GM23338 (cell line): ENCODE results near the gene FRY. TPM values are rescaled to one million over a fixed set of nuclear protein-coding genes. Genes with fewer than 3 reads are reported as not detected.

ENCODE experiments used
- ATAC-seq: fragments of 200-7000 bp; cut with Tn5 transposase; 3 replicates; pipeline ENCODE4 v1.9.1; 2020
- DNase-seq: peaks from one replicate; pipeline ENCODE4 v3.0.0-alpha.2; 2015; ENCODE audit warnings: low spot score
- H2AFZ ChIP-seq: fragments of 200-600 bp; sonication (generic); 2 replicates; pipeline ENCODE4 v1.8.0; 2016; ENCODE audit warnings: antibody characterized with exemption, mild to moderate bottlenecking, moderate library complexity
- H3F3A ChIP-seq: fragments of 200-600 bp; sonication (generic); replicated peaks from 2 replicates; pipeline ENCODE4 v1.8.0; 2017; ENCODE audit warnings: antibody characterized with exemption, mixed run types, low read depth
- H3K27ac ChIP-seq: fragments of 200-600 bp; sonication (generic); 2 replicates; pipeline ENCODE4 v1.6.1; 2016; ENCODE audit warnings: low read depth
- H3K27me3 ChIP-seq: fragments of 200-600 bp; sonication (generic); 2 replicates; pipeline ENCODE4 v1.8.0; 2016; ENCODE audit warnings: mild to moderate bottlenecking, mixed run types, moderate library complexity; ENCODE audit not compliant: insufficient read depth
- H3K36me3 ChIP-seq: fragments of 200-600 bp; sonication (generic); 2 replicates; pipeline ENCODE4 v1.8.0; 2016; ENCODE audit warnings: mild to moderate bottlenecking; ENCODE audit not compliant: insufficient read depth
- H3K4me1 ChIP-seq: fragments of 200-600 bp; sonication (generic); 2 replicates; pipeline ENCODE4 v1.8.0; 2016; ENCODE audit warnings: mild to moderate bottlenecking, moderate library complexity; ENCODE audit not compliant: insufficient read depth
- H3K4me2 ChIP-seq: fragments of 200-600 bp; sonication (generic); 2 replicates; pipeline ENCODE4 v1.7.1; 2017; ENCODE audit warnings: mixed run types
- H3K4me3 ChIP-seq: fragments of 200-600 bp; sonication (generic); 2 replicates; pipeline ENCODE4 v1.6.1; 2016; ENCODE audit warnings: mixed run types
- H3K79me2 ChIP-seq: fragments of 200-600 bp; sonication (generic); replicated peaks from 2 replicates; pipeline ENCODE4 v1.8.0; 2017; ENCODE audit warnings: mild to moderate bottlenecking; ENCODE audit not compliant: insufficient read depth
- H3K9me2 ChIP-seq: fragments of 200-600 bp; sonication (generic); 2 replicates; pipeline ENCODE4 v1.8.0; 2017; ENCODE audit not compliant: insufficient read depth
- H4K20me1 ChIP-seq: fragments of 200-600 bp; sonication (generic); replicated peaks from 2 replicates; pipeline ENCODE4 v1.8.0; 2017; ENCODE audit warnings: mild to moderate bottlenecking; ENCODE audit not compliant: insufficient read depth
- H3K27ac Mint-ChIP-seq: 2 replicates; pipeline ENCODE4 v1.8.0; 2020; ENCODE audit warnings: inconsistent platforms, mild to moderate bottlenecking, moderate library complexity, mixed read lengths
- H3K27me3 Mint-ChIP-seq: 3 replicates; pipeline ENCODE4 v1.8.0; 2022; ENCODE audit warnings: low read depth, mild to moderate bottlenecking, moderate library complexity, mixed read lengths, inconsistent platforms; ENCODE audit not compliant: insufficient read depth, poor library complexity
- H3K36me3 Mint-ChIP-seq: 3 replicates; pipeline ENCODE4 v1.8.0; 2021; ENCODE audit warnings: low read depth, mild to moderate bottlenecking, inconsistent platforms, moderate library complexity, mixed read lengths
- H3K4me1 Mint-ChIP-seq: 3 replicates; pipeline ENCODE4 v1.8.0; 2020; ENCODE audit warnings: mild to moderate bottlenecking, inconsistent platforms, mixed read lengths
- H3K4me3 Mint-ChIP-seq: 3 replicates; pipeline ENCODE4 v1.8.0; 2021; ENCODE audit warnings: moderate library complexity, mild to moderate bottlenecking, inconsistent platforms, mixed read lengths
- H3K9me3 Mint-ChIP-seq: 3 replicates; pipeline ENCODE4 v1.8.0; 2020; ENCODE audit warnings: moderate library complexity, mild to moderate bottlenecking, inconsistent platforms, mixed read lengths
- CREB1 ChIP-seq: fragments of 250-450 bp; sonication (Bioruptor Pico); IDR thresholded peaks from 2 replicates; pipeline ENCODE4 v1.5.0; 2020; ENCODE audit warnings: low read depth, mild to moderate bottlenecking, moderate library complexity
- CTCF ChIP-seq, 2 experiments: fragments of 200-600 bp in 1 of 2; sonication (generic) in 1 of 2; conservative IDR thresholded peaks; 2 replicates each; pipeline versions ENCODE4 v1.5.1 to v1.6.1; 2016 to 2017; ENCODE audit warnings: antibody characterized with exemption in 2 of 2, low read depth in 2 of 2, mild to moderate bottlenecking in 2 of 2, moderate library complexity in 1 of 2
- ETS1 ChIP-seq: IDR thresholded peaks from 2 replicates; pipeline ENCODE4 v1.6.1; 2016; ENCODE audit warnings: antibody characterized with exemption
- EZH2 ChIP-seq: fragments of 200-600 bp; sonication (generic); IDR thresholded peaks from one replicate; pipeline ENCODE4 v1.8.0; 2017; ENCODE audit warnings: antibody characterized with exemption, mild to moderate bottlenecking, low read depth; ENCODE audit not compliant: unreplicated experiment
- EZH2phosphoT487 ChIP-seq: fragments of 200-600 bp; sonication (generic); IDR thresholded peaks from one replicate; pipeline ENCODE4 v1.8.1; 2018; ENCODE audit warnings: antibody characterized with exemption; ENCODE audit not compliant: unreplicated experiment
- JUNB ChIP-seq: IDR thresholded peaks from one replicate; pipeline ENCODE4 v1.6.1; 2016; ENCODE audit warnings: antibody characterized with exemption; ENCODE audit not compliant: unreplicated experiment
- NANOG ChIP-seq: IDR thresholded peaks from 2 replicates; pipeline ENCODE4 v1.6.1; 2016; ENCODE audit warnings: antibody characterized with exemption, borderline replicate concordance
- POLR2AphosphoS5 ChIP-seq: IDR thresholded peaks from 2 replicates; pipeline ENCODE4 v1.6.1; 2016; ENCODE audit warnings: antibody characterized with exemption, low read depth
- REST ChIP-seq: IDR thresholded peaks from one replicate; pipeline ENCODE4 v1.6.1; 2018; ENCODE audit warnings: antibody characterized with exemption; ENCODE audit not compliant: unreplicated experiment
- STAT1 ChIP-seq: IDR thresholded peaks from one replicate; pipeline ENCODE4 v1.6.1; 2016; ENCODE audit warnings: antibody characterized with exemption; ENCODE audit not compliant: unreplicated experiment
- ZNF114 ChIP-seq: fragments of 250-450 bp; sonication (Bioruptor Pico); IDR thresholded peaks from 2 replicates; pipeline ENCODE4 v1.5.0; 2020; ENCODE audit warnings: mild to moderate bottlenecking, moderate library complexity
- ZNF331 ChIP-seq: fragments of 250-450 bp; sonication (Bioruptor Pico); IDR thresholded peaks from 2 replicates; pipeline ENCODE4 v1.5.0; 2020; ENCODE audit warnings: low read depth, mild to moderate bottlenecking, moderate library complexity
- ZNF462 ChIP-seq: fragments of 250-450 bp; sonication (Bioruptor Pico); IDR thresholded peaks from 2 replicates; pipeline ENCODE4 v1.5.0; 2020; ENCODE audit warnings: mild to moderate bottlenecking, moderate library complexity
- polyA plus RNA-seq: library from polyadenylated mRNA; unstranded; fragments of >200 nt; fragmentation: Nextera tagmentation; extraction: Ambion mirVana; gene quantifications from 2 replicates; pipeline ENCODE4 v1.2.1, GENCODE V29; 2016
- total RNA-seq: library from RNA; depleted of rRNA; stranded (reverse); fragments of >200 nt; shearing (Covaris generic); gene quantifications from 2 replicates; pipeline ENCODE4 v1.2.3, GENCODE V29; 2014

FRY gene
- total and polyA plus RNA-seq, 2 experiments from 2014 or later: 2.4 to 10.1 TPM

GRCh38 chr13:32124743-32125142 is 93.2 kb downstream of the FRY start:
- H2AFZ ChIP-seq: no peak overlapping the region
- no peaks in the 10 kb centered on the region for H3F3A ChIP-seq
- Mint-ChIP-seq H3K27ac (no peak overlapping the region), H3K4me3 (no peak overlapping the region), H3K4me1 (no peaks in the 10 kb centered on the region), H3K36me3 (peaks cover 17% of the 10 kb centered on the region), H3K27me3 (peaks cover 7% of the 10 kb centered on the region), H3K9me3 (peaks cover 17% of the 10 kb centered on the region)
- no peak for TF ChIP-seq REST
- TF ChIP-seq STAT1: no peak
- no peak for TF ChIP-seq ETS1
- no peak for TF ChIP-seq POLR2AphosphoS5
- TF ChIP-seq JUNB: no peak
- TF ChIP-seq ZNF462 (CRISPR knock-in tag): no peak
- no peak for TF ChIP-seq EZH2
- no peak for TF ChIP-seq EZH2phosphoT487
- no peak for TF ChIP-seq CTCF (conservative IDR thresholded peaks at IDR 0.05; ENCODE audit: low read depth in 2 of 2)
- no peak for TF ChIP-seq ZNF331 (CRISPR knock-in tag)
- no peak for TF ChIP-seq CREB1 (CRISPR knock-in tag)
- TF ChIP-seq NANOG: no peak
- no peak for TF ChIP-seq ZNF114 (CRISPR knock-in tag)
- H3K27ac ChIP-seq: no peak overlapping the region
- no peaks in the 10 kb centered on the region for H3K79me2 ChIP-seq
- no peaks in the 10 kb centered on the region for H4K20me1 ChIP-seq
- no peaks in the 10 kb centered on the region for H3K4me1 ChIP-seq
- DNase-seq (no peak), ATAC-seq (no peak)
- no peaks in the 10 kb centered on the region for H3K27me3 ChIP-seq
- H3K4me2 ChIP-seq: no peak overlapping the region
- H3K36me3 ChIP-seq: no peaks in the 10 kb centered on the region
- H3K4me3 ChIP-seq: no peak overlapping the region
- H3K9me2 ChIP-seq: no peaks in the 10 kb centered on the region; the same call in 1 of the 2 replicates
